ENCODE results near the gene TTC28. TPM values are rescaled to one million over a fixed set of nuclear protein-coding genes. Genes with fewer than 3 reads are reported as not detected.
A peak's percentile ranks its signal among the peaks of the same experiment; 100 is the strongest.

The TTC28 gene
- total RNA-seq, 1 donor from 2014 or later: 16.4 TPM

GRCh38 chr22:28013611-28014010 is 666.0 kb downstream of the TTC28 start:
- Histone ChIP-seq H3K27me3 (ENCODE audit: low read depth) (no peaks in the 10 kb centered on the region), H3K36me3 (peaks cover 11% of the 10 kb centered on the region), H3K4me3 (no peak overlapping the region), H3K4me1 (peaks cover 29% of the 10 kb centered on the region), H3K9me3 (replicated peaks) (no peaks in the 10 kb centered on the region), H3K27ac (replicated peaks) (no peak overlapping the region)
- no peak for TF ChIP-seq CTCF (IDR thresholded peaks at IDR 0.05; ENCODE audit: borderline replicate concordance)
- DNase-seq: peak; percentile 9
- intact Hi-C loops (cut with micrococcal nuclease): no loop called here

GRCh38 chr22:28012832-28013460 is 666.7 kb downstream of the TTC28 start:
- DNase-seq: peak; percentile 0
- H3K4me1 ChIP-seq: peaks cover 25% of the 10 kb centered on the region
- peaks cover 11% of the 10 kb centered on the region for H3K36me3 ChIP-seq
- intact Hi-C loops (cut with micrococcal nuclease): no loop called here
- H3K27me3 ChIP-seq (ENCODE audit: low read depth): no peaks in the 10 kb centered on the region
- H3K4me3 ChIP-seq: no peak overlapping the region
- no peak for TF ChIP-seq CTCF (IDR thresholded peaks at IDR 0.05; ENCODE audit: borderline replicate concordance)
- H3K9me3 ChIP-seq (replicated peaks): no peaks in the 10 kb centered on the region
- H3K27ac ChIP-seq (replicated peaks): no peak overlapping the region

GRCh38 chr22:28009272-28009827 is 670.3 kb downstream of the TTC28 start:
- no peak overlapping the region for H3K4me3 ChIP-seq
- no peak overlapping the region for H3K27ac ChIP-seq (replicated peaks)
- intact Hi-C loops (cut with micrococcal nuclease): loop anchor here (5.0 kb wide), 1 partner anchor 122 kb away; no protein-coding TSS in a partner anchor
- peak; percentile 69 for DNase-seq
- no peaks in the 10 kb centered on the region for H3K27me3 ChIP-seq (ENCODE audit: low read depth)
- H3K36me3 ChIP-seq: peaks cover 10% of the 10 kb centered on the region
- peaks cover 31% of the 10 kb centered on the region for H3K4me1 ChIP-seq
- peak; percentile 99 for TF ChIP-seq CTCF (IDR thresholded peaks at IDR 0.05; ENCODE audit: borderline replicate concordance)
- no peaks in the 10 kb centered on the region for H3K9me3 ChIP-seq (replicated peaks)

- H3K9me3 ChIP-seq (replicated peaks): no peaks in the 10 kb centered on the region
- no peak for DNase-seq
- intact Hi-C loops (cut with micrococcal nuclease): loop anchor here (5.0 kb wide), 1 partner anchor 121 kb away; no protein-coding TSS in a partner anchor
- TF ChIP-seq CTCF (IDR thresholded peaks at IDR 0.05; ENCODE audit: borderline replicate concordance): no peak
- H3K4me3 ChIP-seq: no peak overlapping the region
- peaks cover 3% of the 10 kb centered on the region for H3K36me3 ChIP-seq
- no peak overlapping the region for H3K27ac ChIP-seq (replicated peaks)
- peaks cover 31% of the 10 kb centered on the region for H3K4me1 ChIP-seq
- no peaks in the 10 kb centered on the region for H3K27me3 ChIP-seq (ENCODE audit: low read depth)
These were observed 671.0 kb downstream of the TTC28 start for GRCh38 chr22:28008649-28009048.

GRCh38 chr22:28008056-28008455 is 671.6 kb downstream of the TTC28 start:
- no peaks in the 10 kb centered on the region for H3K36me3 ChIP-seq
- no peak for DNase-seq
- H3K4me3 ChIP-seq: no peak overlapping the region
- TF ChIP-seq CTCF (IDR thresholded peaks at IDR 0.05; ENCODE audit: borderline replicate concordance): no peak
- peaks cover 31% of the 10 kb centered on the region for H3K4me1 ChIP-seq
- intact Hi-C loops (cut with micrococcal nuclease): loop anchor here (5.0 kb wide), 1 partner anchor 121 kb away; no protein-coding TSS in a partner anchor
- H3K27ac ChIP-seq (replicated peaks): no peak overlapping the region
- H3K27me3 ChIP-seq (ENCODE audit: low read depth): no peaks in the 10 kb centered on the region
- H3K9me3 ChIP-seq (replicated peaks): no peaks in the 10 kb centered on the region

All from left ventricle myocardium inferior (tissue), 1 donor.